Fibroblast of skin of scalp (primary cell): Measurements from ENCODE around the gene RPL36AL. TPM values are rescaled to one million over a fixed set of nuclear protein-coding genes. Genes with fewer than 3 reads are reported as not detected.
"Not testable (repeated sequence)": the region's sequence is repeated elsewhere in the genome, so short reads cannot be mapped to it uniquely, and the experiment has no call there.

ENCODE experiments used
- DNase-seq: peaks from one replicate; pipeline ENCODE4 v3.0.0-alpha.2; 2013
- polyA plus RNA-seq, 2 experiments: library from polyadenylated mRNA; unstranded; fragments of 120-200 nt; gene quantifications; one replicate each; pipeline ENCODE4 v1.2.1, GENCODE V29; 2013; ENCODE audit not compliant: insufficient read length in 2 of 2

Gene RPL36AL
- polyA plus RNA-seq (2013, experiment 1 of 2; ENCODE audit: insufficient read length): 207 TPM
- 187 TPM for polyA plus RNA-seq (2013, experiment 2 of 2; ENCODE audit: insufficient read length)

- peak; percentile 99 for DNase-seq
Observed at GRCh38 chr14:49620182-49621113, at the start of gene RPL36AL, which contains the start of gene MGAT2. Gene RPL36AL (minus strand): TSS chr14:49620626. CDS start chr14:49619104, 1,522 bp downstream. Gene MGAT2 (plus strand): TSS chr14:49620799. CDS start chr14:49621269, 470 bp downstream.

- DNase-seq: no peak
Observed at GRCh38 chr14:49659526-49660455, 39.4 kb upstream of the RPL36AL start.

GRCh38 chr14:49657500-49657899 lies 37.1 kb upstream of the RPL36AL start:
- not testable (repeated sequence) for DNase-seq

GRCh38 chr14:49654511-49654910 lies 34.1 kb upstream of the RPL36AL start:
- no peak for DNase-seq

- no peak for DNase-seq
Observed at GRCh38 chr14:49653508-49653907, 33.1 kb upstream of the RPL36AL start.

- no peak for DNase-seq
Observed at GRCh38 chr14:49642163-49642562, 21.7 kb upstream of the RPL36AL start.

- DNase-seq: no peak
Observed at GRCh38 chr14:49641697-49642129, 21.3 kb upstream of the RPL36AL start.

GRCh38 chr14:49640540-49641417 lies 20.4 kb upstream of the RPL36AL start:
- DNase-seq: no peak

- no peak for DNase-seq
Observed at GRCh38 chr14:49637534-49638078, 17.2 kb upstream of the RPL36AL start.

- DNase-seq: no peak
Observed at GRCh38 chr14:49636866-49637265, 16.4 kb upstream of the RPL36AL start.

GRCh38 chr14:49634547-49635334 lies 14.3 kb upstream of the RPL36AL start, which contains the start of gene DNAAF2:
Gene DNAAF2 (minus strand): TSS chr14:49635244. CDS start chr14:49635149, 95 bp downstream.
- peak; percentile 64 for DNase-seq

- peak; percentile 95 for DNase-seq
Observed at GRCh38 chr14:49633640-49634546, 13.5 kb upstream of the RPL36AL start.

- DNase-seq: no peak
Observed at GRCh38 chr14:49623941-49624839, 3.8 kb upstream of the RPL36AL start.

- no peak for DNase-seq
Observed at GRCh38 chr14:49623387-49623786, 3.0 kb upstream of the RPL36AL start.

GRCh38 chr14:49622022-49622607 lies 1.7 kb upstream of the RPL36AL start:
- DNase-seq: no peak

- peak; percentile 64 for DNase-seq
Observed at GRCh38 chr14:49621114-49621881, 872 bp upstream of the RPL36AL start.

GRCh38 chr14:49619730-49620129 lies 696 bp downstream of the RPL36AL start:
- no peak for DNase-seq
